Erythroblast (primary cell): ENCODE measurements around the gene SF3A1.
A peak's percentile ranks its signal among the peaks of the same experiment; 100 is the strongest.

Experiments used
- GATA1 ChIP-seq: IDR thresholded peaks from 2 replicates; pipeline ENCODE4 v1.6.1; 2011; ENCODE audit warnings: low read depth, mild to moderate bottlenecking, control low read depth, low read length, moderate library complexity
- POLR2A ChIP-seq: IDR thresholded peaks from 2 replicates; pipeline ENCODE4 v1.6.1; 2011; ENCODE audit warnings: mild to moderate bottlenecking, low read length

GRCh38 chr22:30284172-30284571 lies 72.5 kb downstream of the SF3A1 start:
- TF ChIP-seq POLR2A (peak; percentile 92), GATA1 (no peak)
